Tibial nerve (tissue), 4 donors: ENCODE measurements around the gene DRD4. TPM values are rescaled to one million over a fixed set of nuclear protein-coding genes. Genes with fewer than 3 reads are reported as not detected.

ENCODE experiments used
- DNase-seq, 2 donors: peaks; one replicate each; pipeline ENCODE4 v3.0.0-alpha.2; 2019; ENCODE audit warnings: low spot score in 2 of 2
- H3K27ac ChIP-seq, 4 donors: fragments of 200-600 bp; sonication (generic) in 3 of 4; one replicate each; pipeline ENCODE4 v1.5.1; 2017 to 2019; ENCODE audit warnings: mild to moderate bottlenecking in 1 of 4
- H3K27me3 ChIP-seq, 2 donors: fragments of 200-600 bp; sonication (generic) in 1 of 2; one replicate each; pipeline versions ENCODE4 v1.5.1 to v1.6.0; 2017 to 2019
- H3K36me3 ChIP-seq, 3 donors: fragments of 200-600 bp; sonication (generic); one replicate each; pipeline ENCODE4 v1.5.1; 2018 to 2019
- H3K4me1 ChIP-seq, 4 donors: fragments of 200-600 bp; sonication (generic) in 3 of 4; one replicate each; pipeline ENCODE4 v1.5.1; 2017 to 2019
- H3K4me3 ChIP-seq, 4 donors: fragments of 200-600 bp; sonication (generic) in 3 of 4; one replicate each; pipeline ENCODE4 v1.5.1; 2017 to 2019; ENCODE audit warnings: mild to moderate bottlenecking in 1 of 4, moderate library complexity in 1 of 4
- H3K9me3 ChIP-seq, 4 donors: fragments of 200-600 bp; sonication (generic) in 3 of 4; one replicate each; pipeline ENCODE4 v1.5.1; 2017 to 2019
- CTCF ChIP-seq, 5 experiments: fragments of 200-600 bp in 3 of 5; fragments of 450-650 bp in 2 of 5; sonication (generic) in 3 of 5; IDR thresholded peaks; one replicate each; pipeline ENCODE4 v1.5.1; 2016 to 2019; ENCODE audit warnings: antibody characterized with exemption in 5 of 5, mild to moderate bottlenecking in 3 of 5, moderate library complexity in 2 of 5
- EP300 ChIP-seq, 2 donors: sonication (generic); formaldehyde crosslinking; IDR thresholded peaks; one replicate each; pipeline ENCODE4 v1.6.1; 2017; ENCODE audit warnings: antibody characterized with exemption in 2 of 2, mild to moderate bottlenecking in 1 of 2
- POLR2A ChIP-seq, 2 donors: fragments of 450-650 bp; IDR thresholded peaks; one replicate each; pipeline ENCODE4 v1.6.1; 2017; ENCODE audit warnings: antibody characterized with exemption in 2 of 2, mild to moderate bottlenecking in 2 of 2, moderate library complexity in 2 of 2
- WGBS, 2 donors: methylation state at CpG; one replicate each; pipeline ENCODE4 v1.1.5; 2018; 5-methylcytosine and 5-hydroxymethylcytosine counted together
- total RNA-seq, 4 donors: library from RNA; depleted of rRNA; stranded (reverse); fragments of >200 nt; gene quantifications; one replicate each; pipeline ENCODE4 v1.1.0, GENCODE V29; 2016

The DRD4 gene
- total RNA-seq, 4 donors from 2014 or later, result 0.84 to 2.5 (median 0.90) TPM; not detected in 1

DNA sequence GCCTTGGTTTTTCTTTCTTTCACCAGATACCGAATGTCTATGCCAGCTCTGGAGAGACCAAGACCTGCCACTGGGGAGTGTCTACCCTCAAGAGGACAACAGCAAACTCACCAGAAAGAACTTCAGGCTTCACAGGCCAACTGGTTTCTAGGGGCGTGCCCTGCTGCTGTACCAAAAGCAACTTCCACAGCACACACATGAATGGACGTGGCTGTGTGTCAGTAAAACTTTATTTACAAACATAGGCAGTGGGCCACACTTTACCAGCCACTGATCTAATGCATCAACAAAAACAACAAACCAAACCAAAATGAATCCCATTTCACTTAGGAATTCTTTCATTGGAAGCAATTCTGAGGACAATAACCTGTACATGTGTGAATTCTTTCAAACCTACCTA, 41.2 kb downstream of the DRD4 start:
- no peaks in the 10 kb centered on the region for H3K9me3 ChIP-seq
- no peaks in the 10 kb centered on the region for H3K27me3 ChIP-seq
- no peak overlapping the region for H3K4me3 ChIP-seq
- H3K36me3 ChIP-seq, result peaks cover 0 to 94% (median 11%) of the 10 kb centered on the region in 3 donors
- H3K4me1 ChIP-seq, result no peaks in the 10 kb centered on the region
- TF ChIP-seq EP300 (IDR thresholded peaks at IDR 0.05) (no peak), CTCF (IDR thresholded peaks at IDR 0.05) (no peak), POLR2A (IDR thresholded peaks at IDR 0.05) (no peak)
- DNase-seq, result no peak
- WGBS, 2 donors, result 84 to 92% methylated on average over 3 of the region's 3 CpGs
- H3K27ac ChIP-seq, result no peak overlapping the region

GRCh38 chr11:679271-680207, 42.5 kb downstream of the DRD4 start:
- Histone ChIP-seq H3K27ac (no peak overlapping the region), H3K4me1 (no peaks in the 10 kb centered on the region), H3K36me3 (peaks cover 0 to 94% (median 0%) of the 10 kb centered on the region in 3 donors), H3K9me3 (no peaks in the 10 kb centered on the region), H3K4me3 (no peak overlapping the region), H3K27me3 (no peaks in the 10 kb centered on the region)
- WGBS, 2 donors, result 91 to 93% methylated on average over 36 of the region's 36 CpGs
- TF ChIP-seq EP300 (IDR thresholded peaks at IDR 0.05) (no peak), POLR2A (IDR thresholded peaks at IDR 0.05) (no peak), CTCF (IDR thresholded peaks at IDR 0.05) (no peak)
- no peak for DNase-seq

- WGBS, 2 donors, result 76 to 85% methylated on average over 17 to 18 of the region's 19 CpGs
- no peaks in the 10 kb centered on the region for H3K9me3 ChIP-seq
- H3K27me3 ChIP-seq, result no peaks in the 10 kb centered on the region
- H3K27ac ChIP-seq, result no peak overlapping the region
- DNase-seq, result no peak
- no peaks in the 10 kb centered on the region for H3K4me1 ChIP-seq
- H3K36me3 ChIP-seq, result peaks cover 0 to 94% (median 0%) of the 10 kb centered on the region in 3 donors
- H3K4me3 ChIP-seq, result no peak overlapping the region
- TF ChIP-seq POLR2A (IDR thresholded peaks at IDR 0.05) (no peak), EP300 (IDR thresholded peaks at IDR 0.05) (no peak), CTCF (IDR thresholded peaks at IDR 0.05) (no peak)
Measured at GRCh38 chr11:680476-680875, 43.4 kb downstream of the DRD4 start.

- H3K36me3 ChIP-seq, result peaks cover 0 to 96% (median 0%) of the 10 kb centered on the region in 3 donors
Measured at GRCh38 chr11:680970-681369, 43.9 kb downstream of the DRD4 start.

More at GRCh38 chr11:680970-681369, 43.9 kb downstream of the DRD4 start:
- no peaks in the 10 kb centered on the region for H3K9me3 ChIP-seq
- 91 to 96% methylated on average over 13 of the region's 13 CpGs for WGBS, 2 donors
- H3K27me3 ChIP-seq, result no peaks in the 10 kb centered on the region
- no peak overlapping the region for H3K4me3 ChIP-seq
- no peak for DNase-seq
- TF ChIP-seq POLR2A (IDR thresholded peaks at IDR 0.05) (no peak), EP300 (IDR thresholded peaks at IDR 0.05) (no peak), CTCF (IDR thresholded peaks at IDR 0.05) (no peak)
- no peak overlapping the region for H3K27ac ChIP-seq
- H3K4me1 ChIP-seq, result no peaks in the 10 kb centered on the region
